Activated T-helper 1 cell treated with anti-CD3 and anti-CD28 coated beads, Interleukin-12 subunit alpha, Interleukin-12 subunit beta, Interleukin-2, Interleukin-4 antibody, amounts not matched to agents 30 ng/mL and 10 ng/mL and 1 ng/mL, durations not matched to agents 14 hours and 24 hours and 36 hours (primary cell): ENCODE results near the gene LRBA. TPM values are rescaled to one million over a fixed set of nuclear protein-coding genes. Genes with fewer than 3 reads are reported as not detected.
A peak's percentile ranks its signal among the peaks of the same experiment; 100 is the strongest.

ENCODE experiments used
- DNase-seq: peaks from one replicate; pipeline ENCODE4 v3.0.0; 2021; ENCODE audit warnings: low spot score
- H3K27ac Mint-ChIP-seq: one replicate; pipeline ENCODE4 v1.8.0; 2021; ENCODE audit warnings: mild to moderate bottlenecking, mixed read lengths
- H3K27me3 Mint-ChIP-seq: one replicate; pipeline ENCODE4 v1.8.0; 2022; ENCODE audit warnings: mild to moderate bottlenecking, moderate library complexity, mixed read lengths; ENCODE audit not compliant: insufficient read depth
- H3K36me3 Mint-ChIP-seq: one replicate; pipeline ENCODE4 v1.8.0; 2021; ENCODE audit warnings: low read depth, mixed read lengths
- H3K4me1 Mint-ChIP-seq: one replicate; pipeline ENCODE4 v1.8.0; 2021; ENCODE audit warnings: low read depth, mixed read lengths
- H3K4me3 Mint-ChIP-seq: one replicate; pipeline ENCODE4 v1.8.0; 2021; ENCODE audit warnings: mild to moderate bottlenecking, moderate library complexity, mixed read lengths
- H3K9me3 Mint-ChIP-seq: one replicate; pipeline ENCODE4 v1.8.0; 2021; ENCODE audit warnings: mixed read lengths
- intact Hi-C: fragments of 100-400 bp; cut with micrococcal nuclease; formaldehyde crosslinking; loops from one replicate; pipeline ENCODE4 v1.15.1; 2024
- total RNA-seq: library from RNA; stranded (reverse); gene quantifications from 2 replicates; pipeline ENCODE4 v1.2.3, GENCODE V29; 2022

Gene LRBA
- total RNA-seq, 1 donor from 2014 or later: 54.2 TPM

DNA sequence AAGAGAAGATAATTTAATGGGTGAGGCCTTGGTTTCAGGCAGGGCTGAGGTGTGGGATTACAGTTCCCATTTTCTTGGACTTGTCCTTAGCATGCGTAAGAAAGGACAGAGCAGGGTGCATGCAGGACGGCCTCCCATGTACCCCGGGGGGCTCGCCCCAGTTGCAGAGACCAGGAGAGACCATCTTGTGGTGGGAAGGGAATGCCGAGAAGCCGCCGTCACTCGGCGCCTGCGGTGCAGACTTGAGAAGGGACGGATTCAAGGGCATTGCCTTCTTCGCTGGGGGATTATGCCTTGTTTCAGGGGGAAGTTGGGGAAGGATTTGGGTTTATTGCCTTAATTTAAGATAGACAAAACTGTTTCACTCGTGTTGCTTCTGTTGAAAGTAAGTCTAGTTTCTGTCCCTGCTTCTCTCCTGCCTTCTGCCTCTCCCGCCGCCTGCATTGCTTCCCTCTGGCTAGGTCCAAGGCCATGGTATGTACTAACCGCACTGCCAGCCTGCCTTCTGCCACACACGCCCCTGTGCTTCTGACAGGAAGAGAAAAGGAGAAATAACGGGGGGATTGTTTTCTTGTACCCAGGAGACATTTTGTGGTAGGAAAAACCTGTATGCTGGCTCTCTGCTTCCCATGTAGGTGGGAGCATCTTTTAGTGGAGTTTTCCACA lies 761.0 kb downstream of the LRBA start:
- DNase-seq: no peak
- intact Hi-C loops: no loop called here
- Mint-ChIP-seq H3K4me1 (no peaks in the 10 kb centered on the region), H3K4me3 (no peak overlapping the region), H3K9me3 (no peaks in the 10 kb centered on the region), H3K27ac (no peak overlapping the region), H3K36me3 (no peaks in the 10 kb centered on the region), H3K27me3 (no peaks in the 10 kb centered on the region)

DNA sequence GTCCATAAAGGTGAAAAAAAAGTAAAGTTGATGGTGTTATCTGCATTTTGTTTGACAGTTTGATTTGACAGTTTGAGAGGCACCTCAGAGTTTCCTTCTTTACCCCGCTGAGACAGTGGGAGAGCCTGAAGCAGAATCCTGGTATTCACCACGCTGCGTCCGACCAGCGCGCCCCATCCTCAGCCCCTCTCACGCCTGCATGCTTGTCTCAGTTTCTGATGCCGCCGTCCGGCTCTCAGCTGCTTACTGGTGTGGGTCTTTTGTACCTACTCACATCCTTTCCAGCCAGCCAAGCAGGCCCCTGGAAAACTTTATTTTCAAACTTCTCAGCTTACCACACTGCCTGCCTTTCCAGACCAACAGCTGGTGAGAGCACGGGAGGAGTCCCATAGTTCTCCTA lies 761.7 kb downstream of the LRBA start:
- DNase-seq: no peak
- no peaks in the 10 kb centered on the region for H3K4me1 Mint-ChIP-seq
- no peak overlapping the region for H3K27ac Mint-ChIP-seq
- intact Hi-C loops: no loop called here
- H3K9me3 Mint-ChIP-seq: no peaks in the 10 kb centered on the region
- H3K27me3 Mint-ChIP-seq: no peaks in the 10 kb centered on the region
- no peak overlapping the region for H3K4me3 Mint-ChIP-seq
- no peaks in the 10 kb centered on the region for H3K36me3 Mint-ChIP-seq

DNA sequence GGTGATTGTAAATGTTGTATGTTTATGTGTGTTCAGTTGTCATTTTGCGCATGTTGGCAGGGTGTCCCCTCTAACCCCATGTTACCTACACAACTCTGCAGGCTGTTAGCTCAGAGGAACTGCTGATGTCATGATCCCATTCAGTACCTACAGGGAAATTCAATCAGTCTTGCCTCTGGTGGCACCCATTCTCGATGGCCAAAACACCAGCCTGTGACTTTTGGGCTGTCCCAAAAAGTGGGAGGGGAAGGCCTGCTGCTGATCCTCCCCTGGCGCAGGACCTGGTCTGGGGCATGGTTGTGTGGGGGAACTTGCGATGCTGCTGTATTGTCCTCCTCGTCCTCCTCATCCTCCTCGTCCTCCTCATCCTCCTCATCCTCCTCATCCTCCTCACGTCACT lies 762.3 kb downstream of the LRBA start:
- no peak overlapping the region for H3K27ac Mint-ChIP-seq
- no peaks in the 10 kb centered on the region for H3K4me1 Mint-ChIP-seq
- DNase-seq: no peak
- intact Hi-C loops: no loop called here
- H3K9me3 Mint-ChIP-seq: no peaks in the 10 kb centered on the region
- H3K36me3 Mint-ChIP-seq: no peaks in the 10 kb centered on the region
- H3K27me3 Mint-ChIP-seq: no peaks in the 10 kb centered on the region
- H3K4me3 Mint-ChIP-seq: no peak overlapping the region

DNA sequence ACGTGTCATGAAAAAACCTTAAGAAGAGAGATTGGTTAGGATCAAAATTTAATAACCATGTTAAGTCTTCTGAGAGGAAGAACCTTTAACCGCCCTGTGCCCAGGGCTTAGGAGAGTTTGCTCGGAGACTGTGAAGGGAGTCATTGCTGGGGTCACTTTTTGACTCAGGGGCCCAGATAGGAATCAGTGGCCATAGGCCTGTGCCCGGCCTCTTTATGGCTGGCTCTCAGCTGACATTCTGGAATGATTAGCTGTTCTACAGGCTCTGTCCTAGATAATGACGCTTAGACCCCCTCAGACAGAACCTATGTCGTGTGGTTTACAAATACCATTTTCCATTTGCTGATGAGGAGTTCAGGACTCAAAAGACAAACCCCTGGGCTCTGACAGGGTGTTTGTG lies 762.8 kb downstream of the LRBA start:
- H3K27ac Mint-ChIP-seq: no peak overlapping the region
- H3K36me3 Mint-ChIP-seq: no peaks in the 10 kb centered on the region
- intact Hi-C loops: no loop called here
- H3K4me1 Mint-ChIP-seq: no peaks in the 10 kb centered on the region
- DNase-seq: no peak
- no peaks in the 10 kb centered on the region for H3K9me3 Mint-ChIP-seq
- H3K4me3 Mint-ChIP-seq: no peak overlapping the region
- H3K27me3 Mint-ChIP-seq: no peaks in the 10 kb centered on the region

DNA sequence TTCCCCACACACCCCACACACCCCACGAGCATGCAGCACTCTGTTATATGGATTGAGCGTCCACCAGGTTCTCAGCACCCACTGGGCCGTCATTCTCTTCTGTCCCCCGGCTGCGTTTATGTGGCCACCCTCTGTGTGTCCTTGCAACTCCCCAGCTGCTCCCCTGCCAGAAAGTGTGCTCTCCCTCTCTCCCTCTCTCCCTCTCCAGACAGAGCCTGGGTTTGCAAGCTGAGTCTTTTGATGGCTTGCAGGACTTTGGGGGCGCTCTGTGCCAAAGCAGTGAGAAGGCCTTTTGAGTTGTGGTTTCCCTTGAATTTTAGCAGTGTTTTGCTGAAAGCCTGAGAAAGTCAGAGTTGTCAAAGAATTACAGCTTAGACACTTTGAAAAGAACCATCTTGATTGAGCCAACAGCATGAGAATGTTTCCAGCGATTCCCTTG lies 763.3 kb downstream of the LRBA start:
- H3K27me3 Mint-ChIP-seq: no peaks in the 10 kb centered on the region
- intact Hi-C loops: no loop called here
- H3K9me3 Mint-ChIP-seq: no peaks in the 10 kb centered on the region
- no peaks in the 10 kb centered on the region for H3K36me3 Mint-ChIP-seq
- H3K4me1 Mint-ChIP-seq: no peaks in the 10 kb centered on the region
- peak overlapping the region; percentile 72 for H3K27ac Mint-ChIP-seq
- H3K4me3 Mint-ChIP-seq: no peak overlapping the region
- no peak for DNase-seq

DNA sequence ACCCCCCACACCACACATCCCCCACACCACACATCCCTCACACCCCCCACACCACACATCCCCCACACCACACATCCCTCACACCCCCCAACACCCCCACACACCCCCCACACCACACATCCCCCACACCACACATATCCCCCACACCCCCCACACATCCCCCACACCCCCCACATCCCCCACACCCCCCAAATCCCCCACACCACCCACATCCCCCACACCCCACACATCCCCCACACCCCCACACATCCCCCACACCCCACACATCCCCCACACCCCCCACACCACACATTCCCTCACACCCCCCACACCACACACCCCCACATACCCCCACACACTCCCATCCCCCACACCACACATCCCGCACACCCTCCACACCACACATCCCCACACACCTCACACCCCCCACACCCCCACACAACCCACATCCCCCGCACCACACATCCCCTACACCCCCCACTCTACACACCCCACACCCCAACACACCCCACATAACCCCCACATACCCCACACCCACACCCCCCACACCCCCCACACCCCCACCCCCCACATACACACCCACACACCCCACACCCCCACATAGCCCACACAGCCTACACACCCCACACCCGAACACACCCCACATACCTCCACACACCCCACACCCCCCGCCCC lies 764.0 kb downstream of the LRBA start:
- Mint-ChIP-seq H3K4me3 (no peak overlapping the region), H3K4me1 (no peaks in the 10 kb centered on the region), H3K36me3 (no peaks in the 10 kb centered on the region), H3K9me3 (no peaks in the 10 kb centered on the region), H3K27me3 (no peaks in the 10 kb centered on the region), H3K27ac (no peak overlapping the region)
- intact Hi-C loops: no loop called here
- no peak for DNase-seq

DNA sequence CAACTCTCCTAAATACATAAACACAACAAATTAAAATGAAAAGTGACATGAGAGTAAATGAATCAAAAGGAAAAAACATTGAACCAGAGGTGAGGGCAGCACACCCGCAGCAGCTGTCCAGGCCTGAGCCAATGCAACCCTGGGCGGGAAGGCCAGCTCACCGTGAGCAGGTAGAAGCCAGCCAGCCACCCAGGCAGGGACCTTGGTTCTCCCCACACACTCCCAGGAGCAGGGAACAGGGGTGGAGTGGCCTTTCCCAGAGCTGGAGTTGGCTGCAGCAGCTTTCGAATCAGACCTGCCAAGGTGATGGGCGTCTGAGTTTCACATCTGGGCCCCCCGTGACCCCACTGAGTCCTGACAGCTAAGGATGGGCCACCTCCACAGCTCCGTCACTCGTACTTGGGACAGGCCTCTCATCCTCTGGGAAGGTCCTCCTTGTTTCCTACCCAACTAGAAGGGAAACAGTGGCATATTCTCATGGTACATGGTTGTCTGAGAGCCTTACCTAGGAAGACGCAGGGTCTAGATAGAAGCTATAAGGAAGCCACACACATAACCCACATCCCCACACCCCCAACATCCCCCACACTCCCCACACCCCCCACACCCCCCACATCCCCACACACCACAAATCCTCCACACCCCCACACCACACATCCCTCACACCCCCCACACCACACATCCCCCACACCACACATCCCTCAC lies 764.6 kb downstream of the LRBA start:
- Mint-ChIP-seq H3K4me3 (no peak overlapping the region), H3K27ac (peak overlapping the region; percentile 34), H3K4me1 (no peaks in the 10 kb centered on the region), H3K9me3 (no peaks in the 10 kb centered on the region), H3K27me3 (no peaks in the 10 kb centered on the region), H3K36me3 (no peaks in the 10 kb centered on the region)
- intact Hi-C loops: no loop called here
- DNase-seq: no peak

DNA sequence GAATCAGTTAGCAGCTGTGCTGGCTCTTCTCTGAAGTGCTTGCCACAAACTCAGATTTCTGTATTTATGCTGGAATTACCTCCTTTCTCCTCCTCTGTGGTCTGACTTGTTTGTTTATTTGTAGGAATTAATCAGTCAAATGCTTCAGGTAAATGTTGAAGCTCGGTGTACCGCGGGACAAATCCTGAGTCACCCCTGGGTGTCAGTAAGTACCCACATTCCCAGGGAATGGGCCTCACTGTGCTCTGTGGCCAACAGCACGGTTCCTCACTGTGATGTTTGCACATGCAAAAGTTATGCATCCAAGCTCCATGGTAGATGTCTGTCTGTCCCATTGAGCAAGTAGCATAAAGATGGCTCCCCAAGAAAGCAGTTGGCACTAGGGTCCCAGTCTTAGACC lies 766.9 kb downstream of the LRBA start:
- intact Hi-C loops: no loop called here
- no peak for DNase-seq
- Mint-ChIP-seq H3K4me1 (no peaks in the 10 kb centered on the region), H3K4me3 (no peak overlapping the region), H3K27me3 (peaks cover 6% of the 10 kb centered on the region), H3K27ac (no peak overlapping the region), H3K9me3 (no peaks in the 10 kb centered on the region), H3K36me3 (no peaks in the 10 kb centered on the region)

DNA sequence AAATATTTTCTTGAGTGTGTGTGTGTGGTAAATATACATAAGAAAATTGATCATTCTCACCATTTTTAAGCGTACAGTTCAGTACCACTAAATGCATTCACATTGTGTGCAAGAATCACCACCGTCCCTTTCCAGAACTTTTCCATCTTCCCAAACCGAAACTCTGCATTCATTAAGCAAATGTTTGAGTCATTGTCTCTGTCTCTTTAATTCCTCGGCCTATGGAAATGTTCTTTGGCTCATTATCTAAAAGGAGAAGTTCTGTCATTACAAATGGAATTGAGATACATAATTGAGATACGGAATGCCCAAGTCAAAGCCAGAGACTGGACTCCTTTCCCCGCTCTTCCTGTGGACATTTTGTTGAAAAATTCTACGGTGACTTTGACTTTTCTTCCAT lies 767.9 kb downstream of the LRBA start:
- intact Hi-C loops: no loop called here
- peaks cover 6% of the 10 kb centered on the region for H3K27me3 Mint-ChIP-seq
- H3K27ac Mint-ChIP-seq: no peak overlapping the region
- H3K9me3 Mint-ChIP-seq: no peaks in the 10 kb centered on the region
- DNase-seq: no peak
- H3K4me3 Mint-ChIP-seq: no peak overlapping the region
- H3K36me3 Mint-ChIP-seq: no peaks in the 10 kb centered on the region
- H3K4me1 Mint-ChIP-seq: no peaks in the 10 kb centered on the region

DNA sequence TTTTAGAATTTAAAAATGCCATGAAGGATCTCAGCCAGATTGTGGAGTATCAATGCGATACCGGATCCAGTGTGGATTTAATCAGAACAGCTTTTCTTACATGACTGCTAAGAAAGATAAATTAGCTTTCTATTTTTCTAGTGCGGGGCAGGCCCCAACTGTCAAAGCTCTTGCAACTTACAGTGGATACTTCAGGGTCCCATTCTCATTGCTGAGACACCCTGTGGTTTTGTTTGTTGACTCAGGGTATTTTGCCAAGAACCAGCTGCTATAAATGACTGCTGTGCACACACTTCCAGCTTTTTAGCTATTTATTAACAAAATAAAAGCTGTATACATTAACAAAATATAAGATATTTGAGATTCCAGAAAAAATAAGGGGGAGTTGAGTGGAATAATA lies 770.5 kb downstream of the LRBA start:
- H3K27ac Mint-ChIP-seq: no peak overlapping the region
- no peaks in the 10 kb centered on the region for H3K4me1 Mint-ChIP-seq
- no peaks in the 10 kb centered on the region for H3K9me3 Mint-ChIP-seq
- H3K27me3 Mint-ChIP-seq: peaks cover 11% of the 10 kb centered on the region
- intact Hi-C loops: loop anchor here (5.0 kb wide), 1 partner anchor 247 kb away; no protein-coding TSS in a partner anchor
- H3K4me3 Mint-ChIP-seq: no peak overlapping the region
- H3K36me3 Mint-ChIP-seq: no peaks in the 10 kb centered on the region
- DNase-seq: no peak

DNA sequence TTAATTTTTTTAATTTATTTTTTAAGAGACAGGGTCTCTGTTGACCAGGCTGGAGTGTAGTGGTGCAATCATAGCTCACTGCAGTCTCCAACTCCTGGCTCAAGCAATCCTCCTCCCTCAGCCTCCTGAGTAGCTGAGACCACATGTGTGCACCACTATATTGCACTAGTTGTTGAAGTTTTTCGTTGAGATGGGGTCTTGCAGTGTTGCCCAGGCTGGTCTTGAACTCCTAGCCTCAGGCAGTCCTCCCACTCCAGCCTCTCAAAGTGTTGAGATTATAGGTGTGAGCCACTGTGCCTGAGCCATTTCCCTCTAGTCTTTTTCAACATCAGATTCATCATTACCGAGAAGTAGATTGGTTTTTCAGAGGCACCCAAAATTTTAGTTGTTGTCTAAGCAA lies 771.2 kb downstream of the LRBA start:
- Mint-ChIP-seq H3K4me1 (no peaks in the 10 kb centered on the region), H3K27me3 (peaks cover 11% of the 10 kb centered on the region), H3K36me3 (no peaks in the 10 kb centered on the region), H3K4me3 (no peak overlapping the region), H3K27ac (no peak overlapping the region), H3K9me3 (no peaks in the 10 kb centered on the region)
- DNase-seq: no peak
- intact Hi-C loops: loop anchor here (1.0 to 5.0 kb wide), 3 partner anchors 234 to 263 kb away; no protein-coding TSS in a partner anchor

DNA sequence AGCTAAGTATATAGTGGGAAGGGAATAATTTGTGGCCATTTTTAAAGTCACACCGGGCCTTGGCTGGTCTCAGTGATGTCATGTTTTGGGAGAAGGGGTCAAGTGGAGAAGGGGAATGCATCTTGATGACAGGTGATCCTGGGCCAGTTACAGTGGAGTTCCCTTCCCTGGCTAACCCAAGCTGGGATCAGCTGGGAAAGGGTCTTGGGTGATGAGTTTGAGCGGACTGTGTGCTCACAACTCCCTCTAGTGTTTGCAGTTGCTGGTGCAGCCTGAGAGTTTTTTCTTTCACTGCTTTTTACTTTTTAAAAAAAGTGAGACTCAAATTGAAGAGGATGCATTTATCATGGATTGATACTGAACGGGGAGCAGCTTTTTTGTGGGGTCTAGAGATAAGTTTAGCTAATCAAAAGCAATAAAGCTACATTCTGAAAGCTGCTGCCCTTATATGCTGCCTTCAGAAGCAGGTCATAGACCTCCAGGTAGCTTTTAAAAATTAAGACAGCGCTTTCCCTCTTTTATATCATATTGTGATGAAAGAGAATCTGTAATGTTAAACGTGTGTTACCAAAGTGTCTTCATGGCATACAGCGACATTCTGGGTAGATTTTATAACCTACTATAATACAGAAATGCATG lies 772.1 kb downstream of the LRBA start:
- Mint-ChIP-seq H3K27me3 (peaks cover 11% of the 10 kb centered on the region), H3K36me3 (no peaks in the 10 kb centered on the region), H3K4me3 (no peak overlapping the region), H3K4me1 (no peaks in the 10 kb centered on the region), H3K27ac (no peak overlapping the region), H3K9me3 (no peaks in the 10 kb centered on the region)
- DNase-seq: no peak
- intact Hi-C loops: loop anchor here (1.0 to 5.0 kb wide), 3 partner anchors 233 to 262 kb away; no protein-coding TSS in a partner anchor

DNA sequence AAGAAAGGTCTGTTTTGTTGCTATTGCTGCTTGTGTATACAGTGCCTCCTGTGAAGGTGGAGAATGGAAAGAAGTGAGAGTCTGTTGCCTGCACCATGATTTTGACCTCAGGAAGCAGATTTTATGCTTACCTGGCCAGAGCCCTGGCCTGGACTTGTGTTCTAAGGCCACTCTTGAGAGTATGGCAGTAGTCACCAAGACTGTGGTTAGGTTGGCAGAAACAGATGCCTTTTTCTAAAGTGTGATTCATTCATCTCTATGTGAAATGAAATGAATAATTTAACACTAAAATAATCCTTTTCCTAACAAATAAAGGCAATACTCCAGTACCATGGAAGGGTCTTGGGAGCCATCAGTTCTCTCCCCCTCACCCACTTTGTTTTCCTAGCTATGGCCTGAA lies 775.1 kb downstream of the LRBA start:
- no peaks in the 10 kb centered on the region for H3K36me3 Mint-ChIP-seq
- no peak overlapping the region for H3K27ac Mint-ChIP-seq
- no peaks in the 10 kb centered on the region for H3K4me1 Mint-ChIP-seq
- DNase-seq: no peak
- intact Hi-C loops: loop anchor here (5.0 kb wide), 1 partner anchor 243 kb away; no protein-coding TSS in a partner anchor
- no peaks in the 10 kb centered on the region for H3K9me3 Mint-ChIP-seq
- H3K4me3 Mint-ChIP-seq: no peak overlapping the region
- peaks cover 13% of the 10 kb centered on the region for H3K27me3 Mint-ChIP-seq
